ENCODE measurements around the gene NTRK1.

The NTRK1 gene

DNA sequence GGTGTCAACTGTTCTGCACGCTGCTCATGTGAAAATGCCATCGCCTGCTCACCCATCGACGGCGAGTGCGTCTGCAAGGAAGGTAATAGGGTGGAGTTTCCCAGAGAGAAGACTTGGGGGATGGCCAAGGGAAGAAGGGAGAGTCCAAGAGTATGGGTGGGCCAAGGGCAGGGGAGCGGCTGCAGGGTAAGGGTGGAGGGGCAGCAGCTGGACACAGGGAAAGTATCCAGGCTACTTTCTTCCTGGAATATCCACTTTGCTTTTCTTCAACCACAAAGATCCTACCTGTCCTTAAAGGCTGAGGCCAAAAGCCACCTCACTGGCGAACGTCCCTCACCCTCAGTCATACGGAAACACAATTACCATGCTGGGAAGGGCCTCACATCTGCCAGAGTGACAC is 48.3 kb downstream of the NTRK1 start:
- no peak overlapping the region for H3K4me3 ChIP-seq (replicated peaks; ENCODE audit: low read depth, low read length)
- no peak for DNase-seq (ENCODE audit: extremely low read depth, low read depth)
- TF ChIP-seq, protein P1, sequence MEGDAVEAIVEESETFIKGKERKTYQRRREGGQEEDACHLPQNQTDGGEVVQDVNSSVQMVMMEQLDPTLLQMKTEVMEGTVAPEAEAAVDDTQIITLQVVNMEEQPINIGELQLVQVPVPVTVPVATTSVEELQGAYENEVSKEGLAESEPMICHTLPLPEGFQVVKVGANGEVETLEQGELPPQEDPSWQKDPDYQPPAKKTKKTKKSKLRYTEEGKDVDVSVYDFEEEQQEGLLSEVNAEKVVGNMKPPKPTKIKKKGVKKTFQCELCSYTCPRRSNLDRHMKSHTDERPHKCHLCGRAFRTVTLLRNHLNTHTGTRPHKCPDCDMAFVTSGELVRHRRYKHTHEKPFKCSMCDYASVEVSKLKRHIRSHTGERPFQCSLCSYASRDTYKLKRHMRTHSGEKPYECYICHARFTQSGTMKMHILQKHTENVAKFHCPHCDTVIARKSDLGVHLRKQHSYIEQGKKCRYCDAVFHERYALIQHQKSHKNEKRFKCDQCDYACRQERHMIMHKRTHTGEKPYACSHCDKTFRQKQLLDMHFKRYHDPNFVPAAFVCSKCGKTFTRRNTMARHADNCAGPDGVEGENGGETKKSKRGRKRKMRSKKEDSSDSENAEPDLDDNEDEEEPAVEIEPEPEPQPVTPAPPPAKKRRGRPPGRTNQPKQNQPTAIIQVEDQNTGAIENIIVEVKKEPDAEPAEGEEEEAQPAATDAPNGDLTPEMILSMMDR (IDR thresholded peaks at IDR 0.05; ENCODE audit: low read depth, low read length, missing control alignments): no peak

DNA sequence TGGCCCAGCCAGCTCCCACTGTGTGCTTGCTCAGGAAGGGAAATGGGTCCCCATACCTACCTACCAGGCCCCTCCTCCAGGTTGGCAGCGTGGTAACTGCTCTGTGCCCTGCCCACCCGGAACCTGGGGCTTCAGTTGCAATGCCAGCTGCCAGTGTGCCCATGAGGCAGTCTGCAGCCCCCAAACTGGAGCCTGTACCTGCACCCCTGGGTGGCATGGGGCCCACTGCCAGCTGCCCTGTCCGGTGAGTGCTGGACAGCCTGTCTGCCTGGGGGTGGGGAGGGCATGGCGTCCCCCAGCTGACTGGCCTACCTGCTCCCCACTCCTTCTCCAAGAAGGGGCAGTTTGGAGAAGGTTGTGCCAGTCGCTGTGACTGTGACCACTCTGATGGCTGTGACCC is 49.0 kb downstream of the NTRK1 start:
- DNase-seq (ENCODE audit: extremely low read depth, low read depth): no peak
- no peak overlapping the region for H3K4me3 ChIP-seq (replicated peaks; ENCODE audit: low read depth, low read length)
- TF ChIP-seq, protein P1 (IDR thresholded peaks at IDR 0.05; ENCODE audit: low read depth, low read length, missing control alignments): no peak

DNA sequence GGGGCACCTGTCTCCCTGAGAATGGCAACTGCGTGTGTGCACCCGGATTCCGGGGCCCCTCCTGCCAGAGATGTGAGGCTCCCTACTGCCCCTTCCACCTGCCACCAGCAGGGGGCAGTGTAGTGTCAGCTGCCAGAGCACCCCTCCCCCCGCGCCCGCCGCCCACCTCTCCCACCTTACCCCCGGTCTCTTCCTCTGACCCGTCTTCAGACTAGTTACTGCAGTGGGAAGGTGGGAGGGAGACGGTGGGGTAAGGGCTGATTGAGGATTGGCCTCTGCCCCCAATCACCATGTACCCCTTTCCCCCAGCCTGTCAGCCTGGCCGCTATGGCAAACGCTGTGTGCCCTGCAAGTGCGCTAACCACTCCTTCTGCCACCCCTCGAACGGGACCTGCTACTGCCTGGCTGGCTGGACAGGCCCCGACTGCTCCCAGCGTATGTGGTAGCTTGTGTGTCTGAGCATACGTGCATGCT is 49.7 kb downstream of the NTRK1 start:
- DNase-seq (ENCODE audit: extremely low read depth, low read depth): no peak
- TF ChIP-seq, protein P1 (IDR thresholded peaks at IDR 0.05; ENCODE audit: low read depth, low read length, missing control alignments): peak; percentile 77
- no peak overlapping the region for H3K4me3 ChIP-seq (replicated peaks; ENCODE audit: low read depth, low read length)

DNA sequence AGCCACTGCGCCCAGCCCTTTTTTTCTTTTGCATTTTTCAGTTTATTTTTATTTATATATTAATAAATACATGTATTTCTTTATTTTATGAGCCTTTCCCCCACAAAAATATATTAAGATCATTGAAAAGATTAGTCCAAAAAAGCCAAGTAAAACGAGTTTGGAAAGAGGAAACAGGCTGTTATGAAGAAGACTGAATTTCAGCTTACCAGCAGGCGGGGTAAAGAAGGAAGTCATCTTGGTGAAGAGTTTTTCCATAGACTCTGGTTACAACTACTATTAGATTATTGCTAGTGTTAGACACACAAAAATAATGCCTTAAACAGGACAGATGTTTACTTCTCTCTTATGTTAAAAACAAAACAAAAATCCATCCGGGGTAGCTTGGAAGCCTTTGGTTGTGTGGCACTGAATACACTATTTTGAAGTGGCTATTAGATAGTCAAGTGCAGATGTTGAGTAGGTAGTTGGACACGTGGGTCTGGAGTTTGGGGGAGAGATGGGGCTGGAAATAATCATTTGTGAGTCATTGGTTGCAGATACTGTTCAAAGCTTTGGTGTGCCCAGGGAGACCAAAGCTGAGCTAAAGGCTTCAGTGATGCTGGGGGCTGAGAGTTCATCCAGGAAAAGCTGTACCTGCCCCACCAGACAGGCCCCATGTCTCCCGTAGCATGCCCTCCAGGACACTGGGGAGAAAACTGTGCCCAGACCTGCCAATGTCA is 51.1 kb downstream of the NTRK1 start:
- DNase-seq (ENCODE audit: extremely low read depth, low read depth): no peak
- H3K4me3 ChIP-seq (replicated peaks; ENCODE audit: low read depth, low read length): no peak overlapping the region
- TF ChIP-seq, protein P1 (IDR thresholded peaks at IDR 0.05; ENCODE audit: low read depth, low read length, missing control alignments): no peak

DNA sequence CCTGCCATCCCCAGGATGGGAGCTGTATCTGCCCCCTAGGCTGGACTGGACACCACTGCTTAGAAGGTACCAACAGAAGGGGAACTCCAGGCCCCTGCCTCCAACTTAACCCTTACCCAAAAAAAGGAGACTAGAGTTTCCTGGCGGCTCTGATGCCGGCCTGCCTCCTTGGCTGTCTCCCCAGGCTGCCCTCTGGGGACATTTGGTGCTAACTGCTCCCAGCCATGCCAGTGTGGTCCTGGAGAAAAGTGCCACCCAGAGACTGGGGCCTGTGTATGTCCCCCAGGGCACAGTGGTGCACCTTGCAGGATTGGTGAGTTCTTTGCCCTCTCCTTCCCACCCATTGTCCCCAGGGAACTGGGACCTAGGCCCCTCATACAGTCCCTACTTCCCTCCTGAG is 51.6 kb downstream of the NTRK1 start:
- DNase-seq (ENCODE audit: extremely low read depth, low read depth): no peak
- TF ChIP-seq, protein P1 (IDR thresholded peaks at IDR 0.05; ENCODE audit: low read depth, low read length, missing control alignments): no peak
- H3K4me3 ChIP-seq (replicated peaks; ENCODE audit: low read depth, low read length): no peak overlapping the region

DNA sequence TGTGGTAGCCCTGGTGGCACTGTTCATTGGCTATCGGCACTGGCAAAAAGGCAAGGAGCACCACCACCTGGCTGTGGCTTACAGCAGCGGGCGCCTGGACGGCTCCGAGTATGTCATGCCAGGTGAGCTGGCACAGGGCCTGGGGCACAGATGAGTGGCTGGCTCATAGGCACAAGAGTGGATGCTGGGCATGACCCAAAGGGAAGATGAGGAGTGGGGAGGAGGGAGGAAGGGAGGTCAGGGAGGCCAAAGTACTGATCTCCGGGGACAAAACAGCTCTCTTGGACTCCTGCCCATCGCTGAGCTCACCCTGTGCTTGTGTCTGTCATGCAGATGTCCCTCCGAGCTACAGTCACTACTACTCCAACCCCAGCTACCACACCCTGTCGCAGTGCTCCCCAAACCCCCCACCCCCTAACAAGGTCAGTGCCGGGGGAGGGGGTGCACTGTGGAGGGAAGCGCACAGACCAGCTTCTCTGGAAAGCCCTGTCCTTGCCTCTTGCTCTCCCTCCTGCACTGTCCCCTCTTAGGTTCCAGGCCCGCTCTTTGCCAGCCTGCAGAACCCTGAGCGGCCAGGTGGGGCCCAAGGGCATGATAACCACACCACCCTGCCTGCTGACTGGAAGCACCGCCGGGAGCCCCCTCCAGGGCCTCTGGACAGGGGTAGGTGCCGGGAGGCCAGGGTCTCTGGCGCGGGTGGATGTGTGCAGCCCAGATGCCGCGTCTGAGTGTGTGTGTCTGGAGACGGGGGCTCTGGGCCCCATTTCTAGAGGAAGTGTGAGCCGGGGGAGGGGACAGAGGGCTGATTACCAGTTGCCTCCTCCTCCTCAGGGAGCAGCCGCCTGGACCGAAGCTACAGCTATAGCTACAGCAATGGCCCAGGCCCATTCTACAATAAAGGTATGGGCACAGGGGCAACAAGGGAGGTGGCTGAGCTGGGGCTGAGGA is 52.5 kb downstream of the NTRK1 start:
- DNase-seq (ENCODE audit: extremely low read depth, low read depth): no peak
- H3K4me3 ChIP-seq (replicated peaks; ENCODE audit: low read depth, low read length): no peak overlapping the region
- TF ChIP-seq, protein P1 (IDR thresholded peaks at IDR 0.05; ENCODE audit: low read depth, low read length, missing control alignments): no peak

Data from HFF-Myc (cell line).